ENCODE measurements around the gene RPS29. TPM values are rescaled to one million over a fixed set of nuclear protein-coding genes. Genes with fewer than 3 reads are reported as not detected.
A peak's percentile ranks its signal among the peaks of the same experiment; 100 is the strongest.

Gene RPS29
- total RNA-seq, 1 donor from 2014 or later, result 1,393 TPM

DNA sequence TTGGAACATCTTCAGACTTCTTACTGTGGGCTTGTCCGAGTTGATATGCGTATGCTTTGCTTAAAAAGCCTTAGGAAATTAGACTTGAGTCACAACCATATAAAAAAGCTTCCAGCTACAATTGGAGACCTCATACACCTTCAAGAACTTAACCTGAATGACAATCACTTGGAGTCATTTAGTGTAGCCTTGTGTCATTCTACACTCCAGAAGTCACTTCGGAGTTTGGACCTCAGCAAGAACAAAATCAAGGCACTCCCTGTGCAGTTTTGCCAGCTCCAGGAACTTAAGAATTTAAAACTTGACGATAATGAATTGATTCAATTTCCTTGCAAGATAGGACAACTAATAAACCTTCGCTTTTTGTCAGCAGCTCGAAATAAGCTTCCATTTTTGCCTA, 21.4 kb upstream of the RPS29 start:
- TF ChIP-seq, protein P1, sequence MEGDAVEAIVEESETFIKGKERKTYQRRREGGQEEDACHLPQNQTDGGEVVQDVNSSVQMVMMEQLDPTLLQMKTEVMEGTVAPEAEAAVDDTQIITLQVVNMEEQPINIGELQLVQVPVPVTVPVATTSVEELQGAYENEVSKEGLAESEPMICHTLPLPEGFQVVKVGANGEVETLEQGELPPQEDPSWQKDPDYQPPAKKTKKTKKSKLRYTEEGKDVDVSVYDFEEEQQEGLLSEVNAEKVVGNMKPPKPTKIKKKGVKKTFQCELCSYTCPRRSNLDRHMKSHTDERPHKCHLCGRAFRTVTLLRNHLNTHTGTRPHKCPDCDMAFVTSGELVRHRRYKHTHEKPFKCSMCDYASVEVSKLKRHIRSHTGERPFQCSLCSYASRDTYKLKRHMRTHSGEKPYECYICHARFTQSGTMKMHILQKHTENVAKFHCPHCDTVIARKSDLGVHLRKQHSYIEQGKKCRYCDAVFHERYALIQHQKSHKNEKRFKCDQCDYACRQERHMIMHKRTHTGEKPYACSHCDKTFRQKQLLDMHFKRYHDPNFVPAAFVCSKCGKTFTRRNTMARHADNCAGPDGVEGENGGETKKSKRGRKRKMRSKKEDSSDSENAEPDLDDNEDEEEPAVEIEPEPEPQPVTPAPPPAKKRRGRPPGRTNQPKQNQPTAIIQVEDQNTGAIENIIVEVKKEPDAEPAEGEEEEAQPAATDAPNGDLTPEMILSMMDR (conservative IDR thresholded peaks at IDR 0.05), result no peak

DNA sequence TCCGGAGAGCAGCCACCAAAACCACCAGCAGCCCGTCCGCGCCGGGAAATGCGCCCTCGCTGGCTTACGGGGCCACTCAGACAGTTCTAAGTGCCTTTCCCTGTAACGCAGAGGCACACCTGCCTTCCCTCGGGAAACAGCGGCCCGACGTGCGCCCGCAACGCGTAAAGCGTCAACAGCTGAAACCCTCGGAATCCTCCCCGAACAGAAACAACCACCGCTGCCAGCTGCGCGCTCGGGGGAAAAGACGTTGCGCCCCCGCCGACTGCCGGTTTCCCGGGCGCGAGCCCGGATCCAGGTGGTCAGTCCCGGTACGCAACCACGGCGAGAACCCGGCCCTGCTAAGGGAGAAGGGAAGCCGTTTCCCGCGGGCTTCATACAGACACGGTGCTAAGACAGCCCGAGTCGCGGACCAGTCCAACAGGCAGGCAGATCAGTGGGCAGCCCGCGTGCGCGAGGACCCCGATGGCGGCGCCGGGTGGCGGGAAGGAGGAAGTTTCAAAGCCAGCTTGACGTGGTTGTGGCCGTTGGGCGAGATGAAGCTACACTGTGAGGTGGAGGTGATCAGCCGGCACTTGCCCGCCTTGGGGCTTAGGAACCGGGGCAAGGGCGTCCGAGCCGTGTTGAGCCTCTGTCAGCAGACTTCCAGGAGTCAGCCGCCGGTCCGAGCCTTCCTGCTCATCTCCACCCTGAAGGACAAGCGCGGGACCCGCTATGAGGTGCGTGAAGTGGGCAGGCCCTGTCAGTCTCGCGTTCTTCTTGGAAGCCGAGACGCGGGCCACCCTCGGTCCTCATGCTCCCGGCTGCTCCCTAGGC, 12.5 kb upstream of the RPS29 start, which contains the start of gene LRR1:
LRR1 (plus strand) TSS at position 456 of the 816 bp plus-strand sequence; CDS start at position 537, 81 bp downstream.
- Mint-ChIP-seq H3K27me3 (ENCODE audit: low read depth) (no peaks in the 10 kb centered on the region), H3K9me3 (no peaks in the 10 kb centered on the region), H3K36me3 (ENCODE audit: low read depth) (peaks cover 3% of the 10 kb centered on the region), H3K4me1 (peaks cover 32% of the 10 kb centered on the region), H3K27ac (ENCODE audit: unreplicated experiment) (peak within 1 kb of the TSS; percentile 94), H3K4me3 (peak within 1 kb of the TSS; percentile 97)
- DNase-seq (ENCODE audit: low read depth, low spot score), result peak; percentile 90
- TF ChIP-seq, protein P1 (conservative IDR thresholded peaks at IDR 0.05), result no peak

More for the DNA sequence above, 21.4 kb upstream of the RPS29 start:
- H3K36me3 Mint-ChIP-seq (ENCODE audit: low read depth), result peaks cover 8% of the 10 kb centered on the region
- no peaks in the 10 kb centered on the region for H3K9me3 Mint-ChIP-seq
- no peak overlapping the region for H3K27ac Mint-ChIP-seq (ENCODE audit: unreplicated experiment)
- no peaks in the 10 kb centered on the region for H3K4me1 Mint-ChIP-seq
- H3K4me3 Mint-ChIP-seq, result no peak overlapping the region
- no peaks in the 10 kb centered on the region for H3K27me3 Mint-ChIP-seq (ENCODE audit: low read depth)
- no peak for DNase-seq (ENCODE audit: low read depth, low spot score)

DNA sequence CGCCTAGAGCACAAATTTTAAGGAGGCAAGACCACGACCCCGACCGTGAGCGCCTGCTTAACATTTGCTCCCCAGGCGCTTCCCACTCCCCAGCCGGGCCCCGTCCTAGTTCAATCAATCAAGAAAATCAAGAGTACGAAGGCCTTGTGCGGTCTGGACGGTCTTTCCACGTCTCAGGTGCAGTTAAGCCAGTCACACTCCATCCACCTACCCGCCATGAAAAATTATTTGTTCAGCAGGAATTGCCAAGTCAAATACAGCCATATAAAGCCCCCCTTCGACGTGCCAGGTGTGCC, 12.0 kb upstream of the RPS29 start:
- H3K27ac Mint-ChIP-seq (ENCODE audit: unreplicated experiment), result peak overlapping the region; percentile 94
- H3K9me3 Mint-ChIP-seq, result no peaks in the 10 kb centered on the region
- H3K27me3 Mint-ChIP-seq (ENCODE audit: low read depth), result no peaks in the 10 kb centered on the region
- peak overlapping the region; percentile 97 for H3K4me3 Mint-ChIP-seq
- peaks cover 32% of the 10 kb centered on the region for H3K4me1 Mint-ChIP-seq
- H3K36me3 Mint-ChIP-seq (ENCODE audit: low read depth), result peaks cover 3% of the 10 kb centered on the region
- no peak for DNase-seq (ENCODE audit: low read depth, low spot score)
- TF ChIP-seq, protein P1 (conservative IDR thresholded peaks at IDR 0.05), result no peak

DNA sequence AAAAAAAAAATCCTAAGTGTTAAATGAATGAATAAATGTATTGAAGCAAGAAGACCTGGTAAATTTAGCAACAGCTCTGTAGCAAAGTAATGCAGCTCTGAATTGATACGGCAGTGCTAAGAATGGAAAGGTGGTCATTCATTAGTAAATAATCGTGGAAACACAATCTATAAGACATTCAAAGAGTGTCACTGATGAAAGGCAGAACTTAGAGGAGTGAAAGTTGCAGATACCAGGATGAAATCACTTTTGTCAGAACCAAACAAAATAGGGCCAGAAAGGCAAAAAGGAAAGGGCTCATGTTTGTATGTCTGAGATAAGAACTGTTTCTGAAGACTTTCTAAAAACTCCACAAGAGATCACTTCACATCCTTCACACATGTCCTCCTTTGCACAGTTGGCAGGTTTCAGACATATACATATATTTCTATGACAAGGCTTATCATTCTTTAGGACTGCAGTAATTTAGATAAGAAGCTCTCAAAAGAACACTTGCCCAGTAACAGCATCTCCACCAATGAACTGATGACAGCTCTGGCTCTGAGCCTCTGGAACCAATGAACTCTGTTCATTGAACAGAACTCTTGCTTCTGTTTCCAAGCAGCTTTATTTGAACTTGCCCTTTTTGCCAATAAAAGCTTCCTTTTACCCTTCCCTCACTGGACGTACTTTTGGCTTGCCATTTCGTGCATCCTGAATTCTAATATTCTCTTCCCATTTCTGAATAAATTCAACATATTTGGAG, 8.3 kb upstream of the RPS29 start:
- Mint-ChIP-seq H3K4me1 (peaks cover 21% of the 10 kb centered on the region), H3K9me3 (no peaks in the 10 kb centered on the region), H3K36me3 (ENCODE audit: low read depth) (no peaks in the 10 kb centered on the region), H3K4me3 (peak overlapping the region; percentile 67), H3K27ac (ENCODE audit: unreplicated experiment) (no peak overlapping the region), H3K27me3 (ENCODE audit: low read depth) (no peaks in the 10 kb centered on the region)
- TF ChIP-seq, protein P1 (conservative IDR thresholded peaks at IDR 0.05), result no peak
- no peak for DNase-seq (ENCODE audit: low read depth, low spot score)

DNA sequence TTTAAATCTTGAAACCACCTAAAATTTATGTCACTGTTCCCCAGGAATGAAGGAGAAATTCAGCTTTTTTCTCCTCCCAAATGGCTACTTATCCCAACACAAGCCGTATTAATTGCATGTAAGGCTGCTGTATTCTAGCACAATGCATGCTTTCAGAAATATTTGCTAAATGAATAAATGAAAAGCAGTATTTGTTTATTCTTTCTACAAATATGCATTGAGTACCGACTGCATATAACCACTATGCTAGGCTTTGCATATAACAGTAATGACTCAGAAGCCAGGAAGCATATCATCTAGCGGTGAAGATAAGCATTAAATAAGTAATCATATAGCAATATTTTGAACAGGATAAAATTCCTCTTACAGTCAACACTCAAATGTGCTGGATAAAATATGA, 6.8 kb upstream of the RPS29 start:
- Mint-ChIP-seq H3K4me1 (peaks cover 16% of the 10 kb centered on the region), H3K27ac (ENCODE audit: unreplicated experiment) (no peak overlapping the region), H3K27me3 (ENCODE audit: low read depth) (no peaks in the 10 kb centered on the region), H3K36me3 (ENCODE audit: low read depth) (no peaks in the 10 kb centered on the region), H3K9me3 (no peaks in the 10 kb centered on the region), H3K4me3 (no peak overlapping the region)
- TF ChIP-seq, protein P1 (conservative IDR thresholded peaks at IDR 0.05), result no peak
- no peak for DNase-seq (ENCODE audit: low read depth, low spot score)
